ENCODE data around the gene CFLAR. TPM values are rescaled to one million over a fixed set of nuclear protein-coding genes. Genes with fewer than 3 reads are reported as not detected.

CFLAR gene
- total and polyA plus RNA-seq, 4 donors: 24.4 to 169 (median 45.5) TPM

DNA sequence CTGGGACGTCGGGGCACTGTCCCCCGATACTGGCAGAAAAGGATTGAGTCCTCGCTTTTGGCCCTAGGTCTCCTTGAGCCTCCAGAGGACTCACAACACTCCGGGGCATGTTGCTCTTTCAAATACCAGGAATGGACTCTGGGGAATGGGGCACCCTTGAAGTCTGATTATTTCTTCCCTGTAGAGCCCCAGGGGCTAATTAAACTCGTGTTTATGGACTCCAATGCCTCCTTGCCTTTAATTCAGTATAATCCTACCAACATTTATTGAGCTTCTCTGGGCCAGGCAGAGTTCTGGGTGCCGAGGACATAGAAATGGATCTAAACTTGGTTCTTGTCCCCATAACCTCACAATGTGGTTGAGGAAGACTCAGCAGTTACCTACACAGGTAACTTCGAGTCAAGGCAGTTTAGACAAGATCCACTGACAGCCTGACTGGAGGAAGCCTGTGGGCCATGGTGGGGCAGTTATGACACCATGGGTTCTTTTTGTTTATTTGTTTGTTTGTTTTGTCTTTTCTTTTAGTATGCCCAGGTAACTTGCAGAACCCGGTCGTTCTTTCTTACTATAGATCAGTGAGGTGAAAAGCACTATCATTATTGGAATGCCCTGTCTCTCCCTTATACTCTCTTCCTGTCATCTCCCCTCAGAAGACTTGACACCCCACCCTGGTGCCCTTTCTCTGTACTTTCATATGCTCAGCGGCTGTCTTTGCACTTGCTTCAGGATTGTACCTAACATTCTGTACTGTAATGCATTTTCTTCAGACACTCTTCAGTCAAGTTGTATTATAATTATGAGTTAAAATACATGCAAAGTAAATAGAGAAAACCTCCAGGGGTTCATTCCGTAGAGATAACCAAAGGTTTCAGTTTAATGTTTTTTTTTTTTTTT lies 3.2 kb downstream of the CFLAR start:
- H3K4me3 ChIP-seq (ENCODE audit: low read depth in 1 of 3, low read length in 3 of 3): peak overlapping the region; percentile 60 to 96 (median 82)
- WGBS: 6% methylated on average over 12 of the region's 12 CpGs
- TF ChIP-seq RXRA (IDR thresholded peaks at IDR 0.05): no peak
- no peak for TF ChIP-seq FOXA2 (IDR thresholded peaks at IDR 0.05)
- no peak for TF ChIP-seq YY1 (IDR thresholded peaks at IDR 0.05)
- TF ChIP-seq SP1 (IDR thresholded peaks at IDR 0.05): no peak
- TF ChIP-seq, protein P1, sequence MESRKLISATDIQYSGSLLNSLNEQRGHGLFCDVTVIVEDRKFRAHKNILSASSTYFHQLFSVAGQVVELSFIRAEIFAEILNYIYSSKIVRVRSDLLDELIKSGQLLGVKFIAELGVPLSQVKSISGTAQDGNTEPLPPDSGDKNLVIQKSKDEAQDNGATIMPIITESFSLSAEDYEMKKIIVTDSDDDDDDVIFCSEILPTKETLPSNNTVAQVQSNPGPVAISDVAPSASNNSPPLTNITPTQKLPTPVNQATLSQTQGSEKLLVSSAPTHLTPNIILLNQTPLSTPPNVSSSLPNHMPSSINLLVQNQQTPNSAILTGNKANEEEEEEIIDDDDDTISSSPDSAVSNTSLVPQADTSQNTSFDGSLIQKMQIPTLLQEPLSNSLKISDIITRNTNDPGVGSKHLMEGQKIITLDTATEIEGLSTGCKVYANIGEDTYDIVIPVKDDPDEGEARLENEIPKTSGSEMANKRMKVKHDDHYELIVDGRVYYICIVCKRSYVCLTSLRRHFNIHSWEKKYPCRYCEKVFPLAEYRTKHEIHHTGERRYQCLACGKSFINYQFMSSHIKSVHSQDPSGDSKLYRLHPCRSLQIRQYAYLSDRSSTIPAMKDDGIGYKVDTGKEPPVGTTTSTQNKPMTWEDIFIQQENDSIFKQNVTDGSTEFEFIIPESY (IDR thresholded peaks at IDR 0.05): no peak
- TF ChIP-seq TAF1 (conservative IDR thresholded peaks at IDR 0.05): no peak
- TF ChIP-seq, protein P2, sequence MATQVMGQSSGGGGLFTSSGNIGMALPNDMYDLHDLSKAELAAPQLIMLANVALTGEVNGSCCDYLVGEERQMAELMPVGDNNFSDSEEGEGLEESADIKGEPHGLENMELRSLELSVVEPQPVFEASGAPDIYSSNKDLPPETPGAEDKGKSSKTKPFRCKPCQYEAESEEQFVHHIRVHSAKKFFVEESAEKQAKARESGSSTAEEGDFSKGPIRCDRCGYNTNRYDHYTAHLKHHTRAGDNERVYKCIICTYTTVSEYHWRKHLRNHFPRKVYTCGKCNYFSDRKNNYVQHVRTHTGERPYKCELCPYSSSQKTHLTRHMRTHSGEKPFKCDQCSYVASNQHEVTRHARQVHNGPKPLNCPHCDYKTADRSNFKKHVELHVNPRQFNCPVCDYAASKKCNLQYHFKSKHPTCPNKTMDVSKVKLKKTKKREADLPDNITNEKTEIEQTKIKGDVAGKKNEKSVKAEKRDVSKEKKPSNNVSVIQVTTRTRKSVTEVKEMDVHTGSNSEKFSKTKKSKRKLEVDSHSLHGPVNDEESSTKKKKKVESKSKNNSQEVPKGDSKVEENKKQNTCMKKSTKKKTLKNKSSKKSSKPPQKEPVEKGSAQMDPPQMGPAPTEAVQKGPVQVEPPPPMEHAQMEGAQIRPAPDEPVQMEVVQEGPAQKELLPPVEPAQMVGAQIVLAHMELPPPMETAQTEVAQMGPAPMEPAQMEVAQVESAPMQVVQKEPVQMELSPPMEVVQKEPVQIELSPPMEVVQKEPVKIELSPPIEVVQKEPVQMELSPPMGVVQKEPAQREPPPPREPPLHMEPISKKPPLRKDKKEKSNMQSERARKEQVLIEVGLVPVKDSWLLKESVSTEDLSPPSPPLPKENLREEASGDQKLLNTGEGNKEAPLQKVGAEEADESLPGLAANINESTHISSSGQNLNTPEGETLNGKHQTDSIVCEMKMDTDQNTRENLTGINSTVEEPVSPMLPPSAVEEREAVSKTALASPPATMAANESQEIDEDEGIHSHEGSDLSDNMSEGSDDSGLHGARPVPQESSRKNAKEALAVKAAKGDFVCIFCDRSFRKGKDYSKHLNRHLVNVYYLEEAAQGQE (IDR thresholded peaks at IDR 0.05): no peak
- TF ChIP-seq, protein P3, sequence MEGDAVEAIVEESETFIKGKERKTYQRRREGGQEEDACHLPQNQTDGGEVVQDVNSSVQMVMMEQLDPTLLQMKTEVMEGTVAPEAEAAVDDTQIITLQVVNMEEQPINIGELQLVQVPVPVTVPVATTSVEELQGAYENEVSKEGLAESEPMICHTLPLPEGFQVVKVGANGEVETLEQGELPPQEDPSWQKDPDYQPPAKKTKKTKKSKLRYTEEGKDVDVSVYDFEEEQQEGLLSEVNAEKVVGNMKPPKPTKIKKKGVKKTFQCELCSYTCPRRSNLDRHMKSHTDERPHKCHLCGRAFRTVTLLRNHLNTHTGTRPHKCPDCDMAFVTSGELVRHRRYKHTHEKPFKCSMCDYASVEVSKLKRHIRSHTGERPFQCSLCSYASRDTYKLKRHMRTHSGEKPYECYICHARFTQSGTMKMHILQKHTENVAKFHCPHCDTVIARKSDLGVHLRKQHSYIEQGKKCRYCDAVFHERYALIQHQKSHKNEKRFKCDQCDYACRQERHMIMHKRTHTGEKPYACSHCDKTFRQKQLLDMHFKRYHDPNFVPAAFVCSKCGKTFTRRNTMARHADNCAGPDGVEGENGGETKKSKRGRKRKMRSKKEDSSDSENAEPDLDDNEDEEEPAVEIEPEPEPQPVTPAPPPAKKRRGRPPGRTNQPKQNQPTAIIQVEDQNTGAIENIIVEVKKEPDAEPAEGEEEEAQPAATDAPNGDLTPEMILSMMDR (IDR thresholded peaks at IDR 0.05; ENCODE audit: low read depth, low read length, missing input control): no peak
- TF ChIP-seq, protein P4, sequence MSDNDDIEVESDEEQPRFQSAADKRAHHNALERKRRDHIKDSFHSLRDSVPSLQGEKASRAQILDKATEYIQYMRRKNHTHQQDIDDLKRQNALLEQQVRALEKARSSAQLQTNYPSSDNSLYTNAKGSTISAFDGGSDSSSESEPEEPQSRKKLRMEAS (IDR thresholded peaks at IDR 0.05): no peak
- no peak for TF ChIP-seq EGR1 (IDR thresholded peaks at IDR 0.05; ENCODE audit: low read depth in 2 of 2)
- TF ChIP-seq, protein P5, sequence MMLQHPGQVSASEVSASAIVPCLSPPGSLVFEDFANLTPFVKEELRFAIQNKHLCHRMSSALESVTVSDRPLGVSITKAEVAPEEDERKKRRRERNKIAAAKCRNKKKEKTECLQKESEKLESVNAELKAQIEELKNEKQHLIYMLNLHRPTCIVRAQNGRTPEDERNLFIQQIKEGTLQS (IDR thresholded peaks at IDR 0.05): no peak
- TF ChIP-seq GABPA (IDR thresholded peaks at IDR 0.05 in 1 of 2, conservative IDR thresholded peaks at IDR 0.05 in 1 of 2): no peak
- TF ChIP-seq NR2F2 (IDR thresholded peaks at IDR 0.05): no peak
- no peak for TF ChIP-seq FOXA1 (IDR thresholded peaks at IDR 0.05)
- TF ChIP-seq HNF4G (IDR thresholded peaks at IDR 0.05): no peak
- TF ChIP-seq HNF4A (conservative IDR thresholded peaks at IDR 0.05): no peak
- no peak for TF ChIP-seq JUND (IDR thresholded peaks at IDR 0.05)
- peaks cover 6 to 59% (median 43%) of the 10 kb centered on the region in 4 donors for H3K4me1 ChIP-seq (ENCODE audit: control insufficient read depth in 4 of 4, insufficient read depth in 4 of 4, low read length in 3 of 4)
- H3K36me3 ChIP-seq (ENCODE audit: control insufficient read depth in 4 of 4, insufficient read depth in 3 of 4, low read depth in 1 of 4, low read length in 3 of 4): peaks cover 0 to 3% (median 0%) of the 10 kb centered on the region in 4 donors
- peak; percentile 46 for DNase-seq (ENCODE audit: low spot score)
- peak overlapping the region; percentile 98 to 99 for H3K27ac ChIP-seq (ENCODE audit: low read depth in 1 of 2, low read length in 2 of 2)
- no peaks in the 10 kb centered on the region for H3K27me3 ChIP-seq (ENCODE audit: control insufficient read depth in 4 of 4, insufficient read depth in 4 of 4, low read length in 3 of 4)
- peak overlapping the region; percentile 84 to 93 for H3K9ac ChIP-seq (ENCODE audit: low read depth in 1 of 2, low read length in 2 of 2)
- H3K9me3 ChIP-seq (ENCODE audit: control insufficient read depth in 4 of 4, low read length in 3 of 4): no peaks in the 10 kb centered on the region
